Liver (tissue), 3 donors: ENCODE results near the gene SLC16A9.

Experiments
- CTCF ChIP-seq: fragments of 150-350 bp; IDR thresholded peaks from 2 replicates; pipeline ENCODE4 v1.5.1; 2017; ENCODE audit warnings: improper control_type of control experiment, low read depth, low read length; ENCODE audit not compliant: missing input control
- EGR1 ChIP-seq, 2 donors: IDR thresholded peaks; 2 replicates each; pipeline ENCODE4 v1.6.1; 2016 to 2018; ENCODE audit warnings: antibody characterized with exemption in 2 of 2, low read depth in 2 of 2
- GABPA ChIP-seq, 2 donors: IDR thresholded peaks in 1 of 2; conservative IDR thresholded peaks in 1 of 2; 2 replicates each; pipeline ENCODE4 v1.6.1; 2016; ENCODE audit warnings: antibody characterized with exemption in 2 of 2, mild to moderate bottlenecking in 1 of 2, moderate library complexity in 1 of 2
- MAX ChIP-seq: IDR thresholded peaks from 2 replicates; pipeline ENCODE4 v1.6.1; 2016; ENCODE audit warnings: antibody characterized with exemption
- REST ChIP-seq: IDR thresholded peaks from 2 replicates; pipeline ENCODE4 v1.6.1; 2016; ENCODE audit warnings: antibody characterized with exemption, mild to moderate bottlenecking
- SP1 ChIP-seq: IDR thresholded peaks from 2 replicates; pipeline ENCODE4 v1.6.1; 2018; ENCODE audit warnings: antibody characterized with exemption, mild to moderate bottlenecking
- donor health status: healthy.
- donor health status: healthy.

- TF ChIP-seq CTCF, result no peak
- no peak for TF ChIP-seq REST
- no peak for TF ChIP-seq SP1
- TF ChIP-seq MAX, result no peak
- TF ChIP-seq EGR1 (IDR thresholded peaks at IDR 0.05; ENCODE audit: low read depth in 2 of 2), result no peak
- TF ChIP-seq GABPA (IDR thresholded peaks at IDR 0.05 in 1 of 2, conservative IDR thresholded peaks at IDR 0.05 in 1 of 2), result no peak
Measured at GRCh38 chr10:59631237-59631636, 78.4 kb downstream of the SLC16A9 start.
